ENCODE measurements around the gene LHX2. TPM values are rescaled to one million over a fixed set of nuclear protein-coding genes. Genes with fewer than 3 reads are reported as not detected.

LHX2 gene
- total and polyA plus RNA-seq, 2 experiments from 2014 or later = not detected

- H2AFZ ChIP-seq = peak overlapping the region; percentile 46
- no peak overlapping the region for H3K27ac ChIP-seq
- peak overlapping the region; percentile 64 for H3K9ac ChIP-seq
- TF ChIP-seq EZH2 (IDR thresholded peaks at IDR 0.05; ENCODE audit: insufficient read depth, poor library complexity, severe bottlenecking) (no peak), EZH2phosphoT487 (IDR thresholded peaks at IDR 0.05; ENCODE audit: insufficient read depth, low read depth) (no peak)
- peaks cover 10% of the 10 kb centered on the region; the same call in 1 of the 2 replicates for H3K4me1 ChIP-seq (ENCODE audit: insufficient read depth)
- H3K9me2 ChIP-seq (ENCODE audit: insufficient read depth) = no peaks in the 10 kb centered on the region
- H3F3A ChIP-seq (ENCODE audit: insufficient read depth) = peaks cover 4% of the 10 kb centered on the region; the same call in 1 of the 2 replicates
- H3K27me3 ChIP-seq (replicated peaks; ENCODE audit: insufficient read depth) = peaks cover 37% of the 10 kb centered on the region
- DNase-seq = peak; percentile 84
- 7 to 9% methylated on average over 40 to 49 of the region's 49 CpGs for WGBS, 2 experiments (ENCODE audit: low coverage in 1 of 2, low lambda C conversion rate in 2 of 2, missing lambda C conversion rate in 2 of 2)
- no peaks in the 10 kb centered on the region for H3K79me2 ChIP-seq (ENCODE audit: insufficient read depth)
- H3K4me3 ChIP-seq = peak overlapping the region; percentile 63
- no peaks in the 10 kb centered on the region for H4K20me1 ChIP-seq (ENCODE audit: insufficient read depth)
- H3K36me3 ChIP-seq (ENCODE audit: low read depth) = no peaks in the 10 kb centered on the region
- H3K9me3 ChIP-seq (ENCODE audit: low read depth) = no peaks in the 10 kb centered on the region
- in situ Hi-C loops (cut with MboI) = loop anchor here (10.0 kb wide), 1 partner anchor 320 kb away; no protein-coding TSS in a partner anchor
- H3K4me2 ChIP-seq (ENCODE audit: unreplicated experiment) = peak overlapping the region; percentile 79
Measured at GRCh38 chr9:124045076-124045829, 33.7 kb downstream of the LHX2 start.

- WGBS, 2 experiments (ENCODE audit: low coverage in 1 of 2, low lambda C conversion rate in 2 of 2, missing lambda C conversion rate in 2 of 2) = 14 to 17% methylated on average over 16 to 17 of the region's 18 CpGs
- Histone ChIP-seq H3K4me3 (peak overlapping the region; percentile 63), H3K27ac (no peak overlapping the region), H3F3A (ENCODE audit: insufficient read depth) (peaks cover 4% of the 10 kb centered on the region; the same call in 1 of the 2 replicates), H3K36me3 (ENCODE audit: low read depth) (no peaks in the 10 kb centered on the region), H2AFZ (no peak overlapping the region), H3K4me2 (ENCODE audit: unreplicated experiment) (peak overlapping the region; percentile 79), H3K27me3 (replicated peaks; ENCODE audit: insufficient read depth) (peaks cover 37% of the 10 kb centered on the region), H3K9me3 (ENCODE audit: low read depth) (no peaks in the 10 kb centered on the region), H3K79me2 (ENCODE audit: insufficient read depth) (no peaks in the 10 kb centered on the region), H4K20me1 (ENCODE audit: insufficient read depth) (no peaks in the 10 kb centered on the region), H3K9me2 (ENCODE audit: insufficient read depth) (no peaks in the 10 kb centered on the region), H3K9ac (no peak overlapping the region; the same call in 1 of the 2 replicates), H3K4me1 (ENCODE audit: insufficient read depth) (peaks cover 5% of the 10 kb centered on the region; the same call in 1 of the 2 replicates)
- TF ChIP-seq EZH2phosphoT487 (IDR thresholded peaks at IDR 0.05; ENCODE audit: insufficient read depth, low read depth) (no peak), EZH2 (IDR thresholded peaks at IDR 0.05; ENCODE audit: insufficient read depth, poor library complexity, severe bottlenecking) (no peak)
- no peak for DNase-seq
- in situ Hi-C loops (cut with MboI) = loop anchor here (10.0 kb wide), 1 partner anchor 321 kb away; no protein-coding TSS in a partner anchor
Measured at GRCh38 chr9:124045830-124046177, 34.2 kb downstream of the LHX2 start.

DNA sequence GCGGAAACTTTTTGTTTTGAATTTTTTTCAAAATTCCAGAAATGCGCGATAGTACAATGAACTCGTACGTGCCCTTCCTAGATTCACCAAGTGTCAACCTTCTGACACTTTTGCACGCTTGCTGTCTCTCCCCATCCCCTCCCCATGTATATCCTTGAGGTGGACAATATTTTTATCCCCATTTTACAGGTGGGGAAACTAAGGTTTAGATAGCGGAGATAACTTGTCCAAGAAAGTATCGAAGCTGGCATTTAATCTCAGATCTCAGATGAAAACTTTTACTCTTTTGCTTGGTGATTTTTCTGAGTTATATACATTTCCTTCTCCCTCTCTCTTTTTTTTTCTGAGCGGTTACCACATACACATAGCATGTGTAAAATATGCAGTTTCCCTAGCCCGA is 34.6 kb downstream of the LHX2 start:
- H2AFZ ChIP-seq = no peak overlapping the region
- H3K4me1 ChIP-seq (ENCODE audit: insufficient read depth) = peaks cover 3% of the 10 kb centered on the region; the same call in 1 of the 2 replicates
- no peaks in the 10 kb centered on the region for H3K79me2 ChIP-seq (ENCODE audit: insufficient read depth)
- H3K27me3 ChIP-seq (replicated peaks; ENCODE audit: insufficient read depth) = peaks cover 40% of the 10 kb centered on the region
- in situ Hi-C loops (cut with MboI) = loop anchor here (10.0 kb wide), 1 partner anchor 321 kb away; no protein-coding TSS in a partner anchor
- H3K4me3 ChIP-seq = no peak overlapping the region
- H3K9me3 ChIP-seq (ENCODE audit: low read depth) = no peaks in the 10 kb centered on the region
- no peaks in the 10 kb centered on the region for H4K20me1 ChIP-seq (ENCODE audit: insufficient read depth)
- no peak for TF ChIP-seq EZH2 (IDR thresholded peaks at IDR 0.05; ENCODE audit: insufficient read depth, poor library complexity, severe bottlenecking)
- TF ChIP-seq EZH2phosphoT487 (IDR thresholded peaks at IDR 0.05; ENCODE audit: insufficient read depth, low read depth) = no peak
- H3F3A ChIP-seq (ENCODE audit: insufficient read depth) = peaks cover 4% of the 10 kb centered on the region; the same call in 1 of the 2 replicates
- no peak overlapping the region for H3K27ac ChIP-seq
- H3K36me3 ChIP-seq (ENCODE audit: low read depth) = no peaks in the 10 kb centered on the region
- no peak for DNase-seq
- H3K4me2 ChIP-seq (ENCODE audit: unreplicated experiment) = no peak overlapping the region
- 76 to 78% methylated on average over 10 of the region's 10 CpGs for WGBS, 2 experiments (ENCODE audit: low coverage in 1 of 2, low lambda C conversion rate in 2 of 2, missing lambda C conversion rate in 2 of 2)
- no peak overlapping the region for H3K9ac ChIP-seq
- H3K9me2 ChIP-seq (ENCODE audit: insufficient read depth) = no peaks in the 10 kb centered on the region

GRCh38 chr9:124047251-124047672 is 35.7 kb downstream of the LHX2 start:
- no peak overlapping the region for H3K27ac ChIP-seq
- no peak overlapping the region for H2AFZ ChIP-seq
- no peak overlapping the region for H3K4me2 ChIP-seq (ENCODE audit: unreplicated experiment)
- no peak for TF ChIP-seq EZH2phosphoT487 (IDR thresholded peaks at IDR 0.05; ENCODE audit: insufficient read depth, low read depth)
- TF ChIP-seq EZH2 (IDR thresholded peaks at IDR 0.05; ENCODE audit: insufficient read depth, poor library complexity, severe bottlenecking) = no peak
- H4K20me1 ChIP-seq (ENCODE audit: insufficient read depth) = no peaks in the 10 kb centered on the region
- in situ Hi-C loops (cut with MboI) = loop anchor here (10.0 kb wide), 1 partner anchor 322 kb away; no protein-coding TSS in a partner anchor
- H3K79me2 ChIP-seq (ENCODE audit: insufficient read depth) = no peaks in the 10 kb centered on the region
- 88 to 91% methylated on average over 8 of the region's 8 CpGs for WGBS, 2 experiments (ENCODE audit: low coverage in 1 of 2, low lambda C conversion rate in 2 of 2, missing lambda C conversion rate in 2 of 2)
- H3K9me3 ChIP-seq (ENCODE audit: low read depth) = no peaks in the 10 kb centered on the region
- no peak for DNase-seq
- no peaks in the 10 kb centered on the region for H3K36me3 ChIP-seq (ENCODE audit: low read depth)
- H3K4me3 ChIP-seq = no peak overlapping the region
- H3K9ac ChIP-seq = no peak overlapping the region
- H3K27me3 ChIP-seq (replicated peaks; ENCODE audit: insufficient read depth) = peaks cover 47% of the 10 kb centered on the region
- no peaks in the 10 kb centered on the region for H3K9me2 ChIP-seq (ENCODE audit: insufficient read depth)
- no peaks in the 10 kb centered on the region for H3K4me1 ChIP-seq (ENCODE audit: insufficient read depth)
- peaks cover 4% of the 10 kb centered on the region; the same call in 1 of the 2 replicates for H3F3A ChIP-seq (ENCODE audit: insufficient read depth)

Measured in GM23248 (cell line).